ENCODE results near the gene MSL1.

MSL1 gene

DNA sequence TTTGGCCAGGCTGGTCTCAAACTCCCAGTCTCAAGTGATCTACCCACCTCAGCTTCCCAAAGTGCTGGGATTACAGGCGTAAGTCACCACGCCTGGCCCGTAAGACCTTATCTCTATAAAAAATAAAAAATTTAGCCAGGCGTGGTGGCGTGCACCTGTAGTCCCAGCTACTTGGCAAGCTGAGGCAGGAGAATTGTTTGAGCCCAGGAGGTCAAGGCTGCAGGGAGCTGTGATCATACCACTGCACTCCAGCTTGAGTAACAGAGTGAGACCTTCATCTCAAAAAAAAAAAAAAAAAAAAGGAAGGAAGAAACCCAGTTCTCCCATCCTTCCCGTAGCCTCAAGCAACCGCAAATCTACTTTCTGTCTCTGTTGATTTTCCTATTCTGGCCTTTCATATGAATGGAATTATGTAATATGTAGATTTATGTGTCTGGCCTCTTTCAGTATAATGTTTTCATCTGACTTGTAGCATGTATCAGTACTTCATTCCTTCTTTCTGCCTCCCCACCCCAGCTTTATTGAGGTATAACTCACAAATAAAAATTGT lies 29.7 kb downstream of the MSL1 start (continued):
- no peak for TF ChIP-seq CSDC2 (CRISPR knock-in tag; IDR thresholded peaks at IDR 0.05)
- no peak for TF ChIP-seq BACH2 (CRISPR knock-in tag; IDR thresholded peaks at IDR 0.05; ENCODE audit: borderline replicate concordance)
- TF ChIP-seq ZNF8 (CRISPR knock-in tag; IDR thresholded peaks at IDR 0.05): no peak
- TF ChIP-seq ESRRG (CRISPR knock-in tag; IDR thresholded peaks at IDR 0.05): no peak
- TF ChIP-seq ZFP30 (CRISPR knock-in tag; IDR thresholded peaks at IDR 0.05): no peak
- TF ChIP-seq OSR1 (CRISPR knock-in tag; IDR thresholded peaks at IDR 0.05): no peak
- no peak for TF ChIP-seq ISL1 (CRISPR knock-in tag; IDR thresholded peaks at IDR 0.05)
- no peak for TF ChIP-seq GLIS3 (CRISPR knock-in tag; IDR thresholded peaks at IDR 0.05)
- TF ChIP-seq ARNTL (CRISPR knock-in tag; IDR thresholded peaks at IDR 0.05; ENCODE audit: borderline replicate concordance, low read depth): no peak
- TF ChIP-seq ZC3H10 (CRISPR knock-in tag; IDR thresholded peaks at IDR 0.05): no peak
- TF ChIP-seq, protein P1, sequence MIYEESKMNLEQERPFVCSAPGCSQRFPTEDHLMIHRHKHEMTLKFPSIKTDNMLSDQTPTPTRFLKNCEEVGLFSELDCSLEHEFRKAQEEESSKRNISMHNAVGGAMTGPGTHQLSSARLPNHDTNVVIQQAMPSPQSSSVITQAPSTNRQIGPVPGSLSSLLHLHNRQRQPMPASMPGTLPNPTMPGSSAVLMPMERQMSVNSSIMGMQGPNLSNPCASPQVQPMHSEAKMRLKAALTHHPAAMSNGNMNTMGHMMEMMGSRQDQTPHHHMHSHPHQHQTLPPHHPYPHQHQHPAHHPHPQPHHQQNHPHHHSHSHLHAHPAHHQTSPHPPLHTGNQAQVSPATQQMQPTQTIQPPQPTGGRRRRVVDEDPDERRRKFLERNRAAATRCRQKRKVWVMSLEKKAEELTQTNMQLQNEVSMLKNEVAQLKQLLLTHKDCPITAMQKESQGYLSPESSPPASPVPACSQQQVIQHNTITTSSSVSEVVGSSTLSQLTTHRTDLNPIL (CRISPR knock-in tag; IDR thresholded peaks at IDR 0.05; ENCODE audit: low read depth): no peak

DNA sequence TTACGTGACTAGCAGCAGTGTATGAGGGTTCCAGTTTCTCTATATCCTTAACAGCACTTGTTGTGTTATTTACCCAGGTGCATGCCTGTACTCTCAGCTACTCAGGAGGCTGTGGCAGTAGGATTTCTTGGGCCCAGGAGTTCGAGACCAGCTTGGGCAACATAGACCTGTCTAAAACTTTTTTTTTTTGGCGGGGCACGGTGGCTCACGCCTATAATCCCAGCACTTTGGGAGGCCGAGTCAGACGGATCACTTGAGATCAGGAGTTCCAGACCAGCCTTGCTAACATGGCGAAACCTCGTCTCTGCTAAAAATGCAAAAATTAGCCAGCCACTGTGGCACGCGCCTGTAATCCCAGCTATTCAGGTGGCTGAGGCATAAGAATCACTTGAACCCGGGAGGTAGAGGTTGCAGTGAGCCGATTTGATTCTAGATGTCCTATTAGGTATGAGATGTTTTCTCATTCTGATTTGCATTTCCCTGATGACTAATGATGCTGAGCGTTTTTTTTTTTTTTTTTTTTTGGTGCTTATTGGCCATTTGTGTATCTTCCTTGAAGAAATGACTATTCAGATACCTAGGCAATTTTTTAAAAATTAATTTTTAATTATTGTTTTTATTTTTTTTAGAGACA lies 31.9 kb downstream of the MSL1 start:
- no peak for ATAC-seq
- no peak for TF ChIP-seq ESRRG (CRISPR knock-in tag; IDR thresholded peaks at IDR 0.05)
- TF ChIP-seq GLIS3 (CRISPR knock-in tag; IDR thresholded peaks at IDR 0.05): no peak
- no peak for TF ChIP-seq TOX (CRISPR knock-in tag; IDR thresholded peaks at IDR 0.05; ENCODE audit: borderline replicate concordance)
- TF ChIP-seq BACH2 (CRISPR knock-in tag; IDR thresholded peaks at IDR 0.05; ENCODE audit: borderline replicate concordance): no peak
- TF ChIP-seq, protein P2, sequence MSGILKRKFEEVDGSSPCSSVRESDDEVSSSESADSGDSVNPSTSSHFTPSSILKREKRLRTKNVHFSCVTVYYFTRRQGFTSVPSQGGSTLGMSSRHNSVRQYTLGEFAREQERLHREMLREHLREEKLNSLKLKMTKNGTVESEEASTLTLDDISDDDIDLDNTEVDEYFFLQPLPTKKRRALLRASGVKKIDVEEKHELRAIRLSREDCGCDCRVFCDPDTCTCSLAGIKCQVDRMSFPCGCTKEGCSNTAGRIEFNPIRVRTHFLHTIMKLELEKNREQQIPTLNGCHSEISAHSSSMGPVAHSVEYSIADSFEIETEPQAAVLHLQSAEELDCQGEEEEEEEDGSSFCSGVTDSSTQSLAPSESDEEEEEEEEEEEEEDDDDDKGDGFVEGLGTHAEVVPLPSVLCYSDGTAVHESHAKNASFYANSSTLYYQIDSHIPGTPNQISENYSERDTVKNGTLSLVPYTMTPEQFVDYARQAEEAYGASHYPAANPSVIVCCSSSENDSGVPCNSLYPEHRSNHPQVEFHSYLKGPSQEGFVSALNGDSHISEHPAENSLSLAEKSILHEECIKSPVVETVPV (CRISPR knock-in tag; IDR thresholded peaks at IDR 0.05): no peak
- no peak for TF ChIP-seq ARNTL (CRISPR knock-in tag; IDR thresholded peaks at IDR 0.05; ENCODE audit: borderline replicate concordance, low read depth)
- TF ChIP-seq ZFP30 (CRISPR knock-in tag; IDR thresholded peaks at IDR 0.05): no peak
- TF ChIP-seq RARB (CRISPR knock-in tag; IDR thresholded peaks at IDR 0.05): no peak
- no peak for TF ChIP-seq ISL1 (CRISPR knock-in tag; IDR thresholded peaks at IDR 0.05)
- no peak for TF ChIP-seq CSDC2 (CRISPR knock-in tag; IDR thresholded peaks at IDR 0.05)
- TF ChIP-seq OSR1 (CRISPR knock-in tag; IDR thresholded peaks at IDR 0.05): no peak
- no peak for TF ChIP-seq ZC3H10 (CRISPR knock-in tag; IDR thresholded peaks at IDR 0.05)
- no peak for TF ChIP-seq PPARA (CRISPR knock-in tag; IDR thresholded peaks at IDR 0.05; ENCODE audit: borderline replicate concordance)
- no peak for TF ChIP-seq SNAI2 (CRISPR knock-in tag; IDR thresholded peaks at IDR 0.05)
- TF ChIP-seq, protein P3, sequence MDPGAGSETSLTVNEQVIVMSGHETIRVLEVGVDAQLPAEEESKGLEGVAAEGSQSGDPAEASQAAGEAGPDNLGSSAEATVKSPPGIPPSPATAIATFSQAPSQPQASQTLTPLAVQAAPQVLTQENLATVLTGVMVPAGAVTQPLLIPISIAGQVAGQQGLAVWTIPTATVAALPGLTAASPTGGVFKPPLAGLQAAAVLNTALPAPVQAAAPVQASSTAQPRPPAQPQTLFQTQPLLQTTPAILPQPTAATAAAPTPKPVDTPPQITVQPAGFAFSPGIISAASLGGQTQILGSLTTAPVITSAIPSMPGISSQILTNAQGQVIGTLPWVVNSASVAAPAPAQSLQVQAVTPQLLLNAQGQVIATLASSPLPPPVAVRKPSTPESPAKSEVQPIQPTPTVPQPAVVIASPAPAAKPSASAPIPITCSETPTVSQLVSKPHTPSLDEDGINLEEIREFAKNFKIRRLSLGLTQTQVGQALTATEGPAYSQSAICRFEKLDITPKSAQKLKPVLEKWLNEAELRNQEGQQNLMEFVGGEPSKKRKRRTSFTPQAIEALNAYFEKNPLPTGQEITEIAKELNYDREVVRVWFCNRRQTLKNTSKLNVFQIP (CRISPR knock-in tag; IDR thresholded peaks at IDR 0.05; ENCODE audit: borderline replicate concordance, low read depth): no peak
- TF ChIP-seq, protein P4, sequence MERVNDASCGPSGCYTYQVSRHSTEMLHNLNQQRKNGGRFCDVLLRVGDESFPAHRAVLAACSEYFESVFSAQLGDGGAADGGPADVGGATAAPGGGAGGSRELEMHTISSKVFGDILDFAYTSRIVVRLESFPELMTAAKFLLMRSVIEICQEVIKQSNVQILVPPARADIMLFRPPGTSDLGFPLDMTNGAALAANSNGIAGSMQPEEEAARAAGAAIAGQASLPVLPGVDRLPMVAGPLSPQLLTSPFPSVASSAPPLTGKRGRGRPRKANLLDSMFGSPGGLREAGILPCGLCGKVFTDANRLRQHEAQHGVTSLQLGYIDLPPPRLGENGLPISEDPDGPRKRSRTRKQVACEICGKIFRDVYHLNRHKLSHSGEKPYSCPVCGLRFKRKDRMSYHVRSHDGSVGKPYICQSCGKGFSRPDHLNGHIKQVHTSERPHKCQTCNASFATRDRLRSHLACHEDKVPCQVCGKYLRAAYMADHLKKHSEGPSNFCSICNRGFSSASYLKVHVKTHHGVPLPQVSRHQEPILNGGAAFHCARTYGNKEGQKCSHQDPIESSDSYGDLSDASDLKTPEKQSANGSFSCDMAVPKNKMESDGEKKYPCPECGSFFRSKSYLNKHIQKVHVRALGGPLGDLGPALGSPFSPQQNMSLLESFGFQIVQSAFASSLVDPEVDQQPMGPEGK (CRISPR knock-in tag; IDR thresholded peaks at IDR 0.05; ENCODE audit: borderline replicate concordance): no peak
- TF ChIP-seq, protein P5, sequence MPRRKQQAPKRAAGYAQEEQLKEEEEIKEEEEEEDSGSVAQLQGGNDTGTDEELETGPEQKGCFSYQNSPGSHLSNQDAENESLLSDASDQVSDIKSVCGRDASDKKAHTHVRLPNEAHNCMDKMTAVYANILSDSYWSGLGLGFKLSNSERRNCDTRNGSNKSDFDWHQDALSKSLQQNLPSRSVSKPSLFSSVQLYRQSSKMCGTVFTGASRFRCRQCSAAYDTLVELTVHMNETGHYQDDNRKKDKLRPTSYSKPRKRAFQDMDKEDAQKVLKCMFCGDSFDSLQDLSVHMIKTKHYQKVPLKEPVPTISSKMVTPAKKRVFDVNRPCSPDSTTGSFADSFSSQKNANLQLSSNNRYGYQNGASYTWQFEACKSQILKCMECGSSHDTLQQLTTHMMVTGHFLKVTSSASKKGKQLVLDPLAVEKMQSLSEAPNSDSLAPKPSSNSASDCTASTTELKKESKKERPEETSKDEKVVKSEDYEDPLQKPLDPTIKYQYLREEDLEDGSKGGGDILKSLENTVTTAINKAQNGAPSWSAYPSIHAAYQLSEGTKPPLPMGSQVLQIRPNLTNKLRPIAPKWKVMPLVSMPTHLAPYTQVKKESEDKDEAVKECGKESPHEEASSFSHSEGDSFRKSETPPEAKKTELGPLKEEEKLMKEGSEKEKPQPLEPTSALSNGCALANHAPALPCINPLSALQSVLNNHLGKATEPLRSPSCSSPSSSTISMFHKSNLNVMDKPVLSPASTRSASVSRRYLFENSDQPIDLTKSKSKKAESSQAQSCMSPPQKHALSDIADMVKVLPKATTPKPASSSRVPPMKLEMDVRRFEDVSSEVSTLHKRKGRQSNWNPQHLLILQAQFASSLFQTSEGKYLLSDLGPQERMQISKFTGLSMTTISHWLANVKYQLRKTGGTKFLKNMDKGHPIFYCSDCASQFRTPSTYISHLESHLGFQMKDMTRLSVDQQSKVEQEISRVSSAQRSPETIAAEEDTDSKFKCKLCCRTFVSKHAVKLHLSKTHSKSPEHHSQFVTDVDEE (CRISPR knock-in tag; IDR thresholded peaks at IDR 0.05): no peak

DNA sequence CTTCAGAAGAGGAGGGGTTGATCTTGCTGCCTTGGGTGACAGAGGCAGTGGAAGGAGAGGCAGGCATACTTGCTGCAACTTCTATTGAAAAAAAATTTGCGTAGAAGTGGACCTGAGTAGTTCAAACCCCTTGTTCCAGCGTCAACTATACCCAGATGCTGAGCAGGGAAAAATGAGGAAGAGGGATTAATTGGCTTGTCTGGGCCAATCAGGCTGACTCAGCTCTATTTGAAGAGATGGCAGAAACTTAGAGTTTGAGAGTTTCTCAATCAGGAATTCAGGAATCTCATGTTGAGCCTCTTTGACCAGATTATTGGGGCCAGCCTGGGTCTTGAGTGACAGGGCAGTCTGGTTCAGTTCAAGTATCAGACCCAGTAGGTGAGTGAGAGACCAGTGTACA lies 36.2 kb downstream of the MSL1 start:
- TF ChIP-seq ESRRG (CRISPR knock-in tag; IDR thresholded peaks at IDR 0.05) (no peak), OSR1 (CRISPR knock-in tag; IDR thresholded peaks at IDR 0.05) (no peak), SNAI2 (CRISPR knock-in tag; IDR thresholded peaks at IDR 0.05) (no peak), ZNF565 (CRISPR knock-in tag; conservative IDR thresholded peaks at IDR 0.05; ENCODE audit: low read depth) (no peak), ISL1 (CRISPR knock-in tag; IDR thresholded peaks at IDR 0.05) (no peak)
- ATAC-seq: no peak
